NCI-H82 treated with DMSO at 0.1 percent for 48 hours (cell line): Measurements from ENCODE around the gene GORAB.

ENCODE experiments used
- DNase-seq: peaks from one replicate; lab custom pipeline; 2025; ENCODE audit not compliant: unreplicated experiment; lab: John Stamatoyannopoulos, UW

Gene GORAB

GRCh38 chr1:170531758-170532657 lies at the start of gene GORAB:
Gene GORAB, plus strand, starts transcription at chr1:170532166. Its CDS starts 58 bp downstream, at chr1:170532224.
- DNase-seq: peak; percentile 98

GRCh38 chr1:170483051-170483450 lies 48.9 kb upstream of the GORAB start:
- no peak for DNase-seq

GRCh38 chr1:170487503-170487902 lies 44.5 kb upstream of the GORAB start:
- no peak for DNase-seq

- no peak for DNase-seq
Observed at GRCh38 chr1:170491291-170491690, 40.7 kb upstream of the GORAB start.

GRCh38 chr1:170494369-170494768 lies 37.6 kb upstream of the GORAB start:
- no peak for DNase-seq

GRCh38 chr1:170495006-170495405 lies 37.0 kb upstream of the GORAB start:
- DNase-seq: no peak

GRCh38 chr1:170498876-170499275 lies 33.1 kb upstream of the GORAB start:
- no peak for DNase-seq

GRCh38 chr1:170503665-170504064 lies 28.3 kb upstream of the GORAB start:
- no peak for DNase-seq

GRCh38 chr1:170510163-170510562 lies 21.8 kb upstream of the GORAB start:
- no peak for DNase-seq

GRCh38 chr1:170511038-170511437 lies 20.9 kb upstream of the GORAB start:
- no peak for DNase-seq

- DNase-seq: peak; percentile 32
Observed at GRCh38 chr1:170513138-170513537, 18.8 kb upstream of the GORAB start.

- DNase-seq: no peak
Observed at GRCh38 chr1:170518185-170518834, 13.7 kb upstream of the GORAB start.

- no peak for DNase-seq
Observed at GRCh38 chr1:170518965-170519364, 13.0 kb upstream of the GORAB start.

GRCh38 chr1:170520601-170521000 lies 11.4 kb upstream of the GORAB start:
- no peak for DNase-seq

- DNase-seq: no peak
Observed at GRCh38 chr1:170521818-170522217, 10.1 kb upstream of the GORAB start.

- no peak for DNase-seq
Observed at GRCh38 chr1:170530972-170531757, 801 bp upstream of the GORAB start.

GRCh38 chr1:170533298-170533697 lies 1.3 kb downstream of the GORAB start:
- no peak for DNase-seq

GRCh38 chr1:170534626-170535147 lies 2.7 kb downstream of the GORAB start:
- no peak for DNase-seq

GRCh38 chr1:170535418-170535817 lies 3.5 kb downstream of the GORAB start:
- no peak for DNase-seq

- no peak for DNase-seq
Observed at GRCh38 chr1:170536924-170537551, 5.1 kb downstream of the GORAB start.
